Stimulated activated CD4-positive, alpha-beta T cell treated with anti-CD3 and anti-CD28 coated beads, Interleukin-4, amount 100 ng/mL, for 4 hours (primary cell): ENCODE results near the gene ANKRD63.
A peak's percentile ranks its signal among the peaks of the same experiment; 100 is the strongest.

Experiments
- DNase-seq, 2 experiments: peaks; one replicate each; pipeline ENCODE4 v3.0.0-alpha.2; 2020

The ANKRD63 gene

GRCh38 chr15:40277471-40277870 is 5.4 kb downstream of the ANKRD63 start:
- no peak for DNase-seq

- no peak for DNase-seq
These were observed 5.9 kb downstream of the ANKRD63 start for GRCh38 chr15:40276927-40277326.

GRCh38 chr15:40275954-40276353 is 6.9 kb downstream of the ANKRD63 start:
- no peak for DNase-seq

- DNase-seq = no peak
These were observed 7.3 kb downstream of the ANKRD63 start for GRCh38 chr15:40275523-40275922.

GRCh38 chr15:40274350-40275274 is 8.3 kb downstream of the ANKRD63 start:
- peak; percentile 78 to 87 for DNase-seq

GRCh38 chr15:40273428-40273827 is 9.4 kb downstream of the ANKRD63 start:
- no peak for DNase-seq

GRCh38 chr15:40272485-40273056 is 10.3 kb downstream of the ANKRD63 start:
- DNase-seq = no peak

GRCh38 chr15:40271685-40272484 is 11.0 kb downstream of the ANKRD63 start:
- DNase-seq = no peak

- no peak for DNase-seq
These were observed 12.4 kb downstream of the ANKRD63 start for GRCh38 chr15:40270246-40270995.

- no peak for DNase-seq
These were observed 13.3 kb downstream of the ANKRD63 start for GRCh38 chr15:40269604-40270003.

GRCh38 chr15:40267670-40268069 is 15.2 kb downstream of the ANKRD63 start:
- DNase-seq = no peak

- DNase-seq = no peak
These were observed 16.0 kb downstream of the ANKRD63 start for GRCh38 chr15:40266828-40267304.

- DNase-seq = no peak
These were observed 17.0 kb downstream of the ANKRD63 start for GRCh38 chr15:40265875-40266274.

- no peak for DNase-seq
These were observed 17.5 kb downstream of the ANKRD63 start for GRCh38 chr15:40265355-40265754.

- DNase-seq = no peak
These were observed 18.3 kb downstream of the ANKRD63 start for GRCh38 chr15:40264321-40265153.

- no peak for DNase-seq
These were observed 19.7 kb downstream of the ANKRD63 start for GRCh38 chr15:40263024-40263754.

- DNase-seq = no peak
These were observed 23.8 kb downstream of the ANKRD63 start for GRCh38 chr15:40259021-40259420.

- DNase-seq = no peak
These were observed 24.3 kb downstream of the ANKRD63 start for GRCh38 chr15:40258544-40258943.

- no peak for DNase-seq
These were observed 25.0 kb downstream of the ANKRD63 start for GRCh38 chr15:40257656-40258450.

- DNase-seq = no peak
These were observed 26.1 kb downstream of the ANKRD63 start for GRCh38 chr15:40256638-40257235.
